Measurements from ENCODE around the gene WDR55.
"Not testable (repeated sequence)": the region's sequence is repeated elsewhere in the genome, so short reads cannot be mapped to it uniquely, and the experiment has no call there.

Gene WDR55

DNA sequence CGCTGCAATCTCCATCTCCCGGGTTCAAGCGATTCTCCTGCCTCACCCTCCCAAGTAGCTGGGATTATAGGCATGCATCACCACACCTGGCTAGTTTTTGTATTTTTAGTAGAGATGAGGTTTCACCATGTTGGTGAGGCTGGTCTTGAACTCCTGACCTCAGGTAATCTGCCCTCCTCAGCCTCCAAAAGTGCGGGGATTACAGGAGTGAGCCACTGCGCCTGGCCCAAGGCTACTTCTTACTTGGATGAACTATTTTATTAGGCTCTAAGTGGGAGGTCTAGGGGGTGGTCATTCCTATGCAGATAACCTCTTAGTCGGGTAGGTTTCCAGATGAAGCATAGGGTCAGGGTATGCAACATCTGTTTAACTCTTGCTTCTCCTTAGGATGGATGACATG, 4.3 kb upstream of the WDR55 start:
- DNase-seq: not testable (repeated sequence)

DNA sequence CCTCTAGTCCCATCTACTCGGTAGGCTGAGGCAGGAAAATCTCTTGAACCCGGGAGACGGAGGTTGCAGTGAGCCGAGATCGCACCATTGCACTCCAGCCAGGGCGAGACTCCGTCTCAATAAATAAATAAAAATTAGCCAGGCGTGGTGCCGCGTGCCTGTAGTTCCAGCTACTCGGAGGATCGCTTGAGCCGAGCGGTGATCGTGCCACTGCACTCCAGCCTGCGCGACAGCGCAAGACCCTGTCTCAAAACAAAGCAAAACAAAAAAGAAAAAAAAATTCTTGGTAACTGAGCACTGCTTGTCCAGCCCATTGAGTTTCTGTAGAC, 710 bp upstream of the WDR55 start:
- no peak for DNase-seq

DNA sequence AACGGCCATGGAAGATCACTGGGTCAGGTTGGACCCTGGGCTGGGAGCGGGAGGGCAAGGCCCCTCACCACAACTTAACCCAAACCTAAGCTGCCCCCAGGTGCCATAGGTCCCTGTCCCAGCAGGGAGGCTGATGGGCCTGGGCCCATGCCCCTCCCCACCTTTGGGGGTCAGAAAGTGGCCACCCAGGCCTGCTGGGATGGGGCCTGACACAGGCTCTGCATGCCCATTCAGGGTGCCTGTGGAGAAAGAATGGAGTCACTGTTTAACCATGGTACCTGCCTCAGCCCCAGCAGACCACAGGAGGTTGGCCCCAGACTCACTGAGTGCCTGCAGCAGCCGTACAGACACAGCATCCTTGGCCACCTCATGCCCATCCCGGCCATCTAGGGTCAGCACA, 6.3 kb downstream of the WDR55 start:
- not testable (repeated sequence) for DNase-seq

DNA sequence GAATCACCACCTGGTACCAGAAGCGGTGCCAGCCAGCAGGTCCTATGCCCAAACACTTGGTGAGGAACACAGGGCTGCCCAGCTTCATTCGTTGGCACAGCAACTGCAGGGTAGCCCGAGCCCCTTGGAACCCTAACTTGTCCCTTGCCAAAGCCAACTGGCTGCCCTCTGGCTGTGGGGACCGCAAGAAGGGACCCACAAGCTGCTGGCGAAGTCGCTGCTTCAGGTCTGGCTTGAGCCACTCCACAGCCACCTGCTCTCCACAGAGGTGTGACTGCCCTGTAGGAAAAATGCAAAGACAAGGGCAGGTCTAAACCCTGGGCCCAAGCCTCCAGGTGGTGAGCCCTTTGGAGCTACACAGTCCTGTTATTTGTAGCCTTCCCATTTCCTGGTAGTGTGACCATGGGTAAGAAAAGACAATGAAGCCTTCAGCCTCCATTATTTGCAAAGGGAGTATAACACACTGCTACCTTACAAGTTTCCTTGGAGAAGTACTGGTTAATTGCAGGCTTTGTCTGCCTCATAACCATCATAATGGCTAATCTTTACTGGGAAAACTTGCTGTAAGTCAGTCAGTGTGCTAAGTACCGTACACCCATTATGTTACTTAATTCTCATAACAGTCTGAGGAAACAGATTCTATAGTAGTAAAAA, 6.9 kb downstream of the WDR55 start:
- DNase-seq: no peak

DNA sequence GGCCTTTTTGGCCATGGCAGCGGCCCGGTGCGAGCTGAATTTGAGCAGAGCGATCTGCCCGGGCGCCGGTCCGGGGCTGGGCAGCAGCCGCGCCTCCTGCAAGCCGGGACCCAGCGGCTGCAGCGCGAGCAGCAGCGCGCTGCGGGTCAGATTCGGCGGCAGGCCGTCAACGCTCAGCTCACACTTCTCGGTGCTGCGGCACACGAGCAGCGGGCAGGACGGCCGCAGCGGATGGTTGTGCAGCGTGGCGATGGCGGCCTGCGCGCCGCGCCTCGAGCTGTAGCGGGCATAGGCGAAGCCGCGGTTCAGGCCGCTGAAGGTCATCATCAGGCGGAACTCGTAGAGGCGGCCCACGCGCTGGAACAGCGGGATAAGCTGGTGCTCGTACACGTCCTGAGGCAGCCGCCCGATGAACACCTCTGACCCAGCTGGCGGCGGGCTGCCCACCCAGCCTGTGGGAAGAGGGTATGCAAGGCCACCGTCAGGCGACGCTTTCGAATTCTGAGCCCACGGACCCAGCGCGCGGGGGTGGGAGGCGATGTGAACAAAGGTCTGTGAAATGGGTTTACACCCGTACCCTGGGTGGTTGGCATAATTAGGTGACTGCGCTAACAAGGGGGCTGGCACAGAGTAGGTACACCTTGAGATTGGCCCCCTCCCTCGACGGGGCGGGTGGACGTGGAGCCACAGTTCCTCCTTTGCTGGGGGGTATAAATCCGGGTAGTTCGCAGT, 7.9 kb downstream of the WDR55 start:
- DNase-seq: no peak

DNA sequence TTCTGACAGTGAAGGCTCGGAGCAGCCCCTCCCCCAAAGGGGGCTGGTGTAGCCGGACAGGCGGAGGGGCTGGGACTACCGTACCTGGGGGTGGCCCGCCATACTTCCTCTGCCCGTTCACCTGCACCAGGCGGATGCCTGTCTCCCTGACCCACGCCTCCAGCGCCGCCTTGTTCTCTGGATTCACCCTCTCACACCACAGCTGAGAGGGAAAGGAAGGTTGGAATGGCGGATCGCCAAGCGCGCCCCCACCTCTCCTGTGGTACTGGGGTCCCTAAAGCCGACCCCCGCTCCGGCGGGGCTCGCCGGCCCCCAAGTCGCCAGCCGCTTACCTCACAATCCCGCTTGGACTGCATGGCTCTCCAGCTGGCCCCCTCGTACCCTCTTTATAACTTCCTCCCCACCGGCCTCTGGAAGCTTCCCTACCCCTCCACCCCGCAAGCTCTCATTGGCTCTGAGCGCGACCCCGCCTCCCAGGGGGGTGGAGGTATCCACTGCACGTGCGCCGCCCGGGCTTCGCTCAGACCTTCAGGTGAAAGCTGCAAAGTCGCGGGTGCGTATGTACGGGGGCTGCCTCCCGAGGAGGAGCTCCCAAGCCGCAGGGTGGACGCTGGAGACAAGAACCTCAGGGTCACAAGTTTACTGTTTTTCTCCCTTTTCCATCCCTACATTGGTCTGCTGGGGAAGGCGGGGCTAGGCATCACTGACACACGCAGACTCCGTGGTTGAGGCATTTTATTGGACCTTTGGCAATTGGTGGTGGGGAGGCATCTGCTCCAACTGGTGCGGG, 8.7 kb downstream of the WDR55 start, which contains the start of gene DND1:
Gene DND1, minus strand, starts transcription at position 390 of the 790 bp plus-strand sequence. Its CDS starts 34 bp downstream, at position 356.
- no peak for DNase-seq

DNA sequence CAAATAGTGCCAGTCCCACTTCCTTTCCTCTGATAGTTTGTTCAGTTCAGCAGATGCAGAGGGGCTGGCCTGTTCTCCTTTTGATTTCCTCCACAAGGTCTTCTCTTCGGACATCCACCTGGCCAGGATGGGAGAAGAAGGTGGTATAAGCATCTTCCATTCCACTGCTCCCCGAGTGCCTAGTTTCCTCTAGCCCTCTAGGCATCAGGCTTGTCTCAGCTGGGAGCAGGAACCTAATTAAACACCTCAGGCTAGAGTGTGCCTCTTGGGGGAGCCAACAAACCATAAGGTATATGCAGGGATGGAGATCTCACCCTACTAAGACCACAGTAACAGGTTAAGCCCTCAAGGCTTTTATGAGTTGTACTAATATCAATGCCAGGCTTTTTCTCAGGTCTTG, 9.5 kb downstream of the WDR55 start:
- DNase-seq: no peak

DNA sequence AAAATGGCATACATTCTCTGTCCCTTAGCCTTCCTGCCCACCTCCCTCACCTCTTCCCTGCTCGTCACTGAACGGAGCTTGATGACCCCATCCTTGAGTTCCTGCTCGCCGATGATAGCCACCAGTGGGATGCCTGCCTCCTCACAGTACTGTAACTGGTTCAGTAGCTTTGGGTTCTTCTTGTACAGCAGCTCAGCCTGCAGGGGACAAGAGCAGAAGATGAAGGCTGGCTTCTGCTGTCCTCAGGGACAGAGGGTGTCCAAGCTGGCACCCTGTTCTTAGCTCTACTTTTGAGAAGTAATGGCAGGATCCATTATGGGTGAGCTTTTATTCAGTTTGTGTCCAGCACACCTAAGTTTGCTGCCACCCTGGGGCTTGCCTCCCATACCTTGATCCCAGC, 9.9 kb downstream of the WDR55 start:
- DNase-seq: no peak

DNA sequence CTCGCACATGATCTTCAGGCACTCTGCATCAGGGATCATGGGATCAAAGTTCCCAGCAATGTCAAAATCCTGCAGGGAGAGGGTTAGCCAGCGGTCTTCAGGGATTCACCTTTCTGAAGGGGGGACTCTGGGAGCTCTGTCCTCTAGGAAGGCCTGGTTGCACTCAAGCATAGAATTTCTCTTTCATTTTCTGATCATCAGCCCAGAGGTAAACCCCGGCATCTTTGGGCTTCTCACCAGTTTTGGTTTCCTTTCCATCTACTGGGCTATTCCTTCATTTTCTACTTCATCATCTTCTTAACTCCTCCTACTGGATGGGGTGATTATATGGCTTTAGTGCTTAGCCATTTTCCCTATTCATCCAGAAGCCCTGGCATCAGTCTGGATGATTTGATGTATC, 13.2 kb downstream of the WDR55 start:
- no peak for DNase-seq

DNA sequence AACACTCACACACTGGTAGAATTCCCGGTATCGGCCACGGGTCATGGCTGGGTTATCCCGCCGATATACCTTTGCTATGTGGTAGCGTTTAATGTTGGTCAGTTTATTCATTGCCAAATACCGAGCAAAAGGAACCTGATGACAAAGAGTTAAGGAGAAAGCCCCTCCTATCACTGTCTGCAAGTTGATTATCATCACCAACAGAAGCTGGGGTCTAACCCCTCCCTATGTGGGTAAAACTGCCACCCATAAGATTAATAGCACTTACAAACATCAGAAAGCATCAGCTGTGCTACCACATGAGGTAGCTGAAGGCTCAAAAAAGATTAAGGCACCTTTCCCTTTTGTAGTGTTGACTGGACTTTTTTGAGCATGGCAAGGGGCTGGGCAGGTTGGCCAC, 14.3 kb downstream of the WDR55 start:
- DNase-seq: no peak

DNA sequence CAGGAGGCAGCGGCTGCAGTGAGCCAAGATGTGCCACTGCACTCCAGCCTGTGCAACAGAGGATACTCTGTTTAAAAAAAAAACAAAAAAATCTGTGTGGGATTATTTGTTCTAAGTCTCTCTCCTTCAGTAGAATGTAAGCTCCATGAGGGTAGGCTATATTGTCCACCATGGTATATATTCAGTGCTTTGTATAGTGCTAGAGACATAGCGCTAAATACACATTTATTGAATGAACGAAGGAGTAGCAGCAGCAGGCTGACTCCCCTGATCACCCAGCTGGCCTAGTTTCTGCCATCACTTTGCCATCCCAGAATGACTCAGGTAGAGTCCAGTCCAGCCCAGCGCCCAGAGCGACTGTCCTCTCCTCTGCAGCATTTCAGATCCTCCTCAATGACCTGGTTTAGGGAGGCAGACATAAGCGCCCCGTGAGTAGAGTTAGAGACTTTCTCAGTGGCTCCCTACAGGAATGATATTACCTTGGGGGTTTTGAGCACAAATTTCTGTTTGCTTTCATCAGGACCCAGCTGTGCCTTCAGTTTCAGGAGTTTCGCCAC, 25.8 kb downstream of the WDR55 start:
- DNase-seq: no peak

DNA sequence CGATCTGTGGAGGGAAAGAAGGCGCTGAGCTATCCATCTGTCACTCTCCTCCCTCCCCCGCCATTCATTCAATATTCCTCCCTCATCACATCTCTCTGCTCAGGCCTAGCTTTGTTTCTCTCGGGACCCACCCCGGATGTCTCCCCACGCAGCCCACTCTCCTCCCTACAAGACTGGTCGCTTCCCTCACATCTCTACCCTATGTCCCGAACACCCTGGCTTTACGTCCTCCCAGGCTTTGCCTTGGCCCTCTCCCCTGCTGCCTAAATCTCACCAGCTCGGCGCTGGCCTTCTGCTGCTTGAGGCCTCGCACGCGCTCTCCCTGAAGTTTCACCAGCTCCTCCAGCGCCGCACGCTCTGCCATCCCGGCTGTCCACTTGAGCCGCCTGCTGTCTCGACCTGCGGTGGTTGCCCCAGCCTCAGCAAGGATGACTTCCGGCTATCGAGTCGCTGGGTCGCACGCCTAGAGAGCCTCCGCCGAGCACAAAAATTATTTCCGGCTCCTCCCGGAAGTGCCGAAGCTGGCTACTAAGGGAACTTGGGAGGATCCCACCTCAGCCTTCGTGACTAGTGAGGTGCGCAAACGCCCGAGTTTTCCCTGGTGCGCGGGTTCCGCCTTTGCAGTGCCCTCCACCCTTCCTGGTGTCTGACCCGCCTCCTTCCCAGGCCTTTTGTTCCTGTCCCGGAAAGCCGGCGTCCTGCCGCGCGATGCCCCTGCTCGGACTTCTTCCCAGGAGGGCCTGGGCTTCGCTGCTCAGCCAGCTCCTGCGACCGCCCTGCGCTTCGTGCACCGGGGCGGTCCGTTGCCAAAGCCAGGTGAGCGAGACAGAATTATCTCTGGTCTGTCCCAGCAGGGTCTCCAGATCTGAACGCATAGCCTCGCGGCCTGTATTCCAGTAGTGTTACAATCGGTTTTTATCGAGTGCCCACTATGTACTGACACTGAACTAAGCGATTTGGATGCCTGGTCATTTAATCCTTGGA, 26.5 kb downstream of the WDR55 start, which contains the start of the genes HARS1 and HARS2:
Gene HARS1, minus strand, starts transcription at position 430 of the 984 bp plus-strand sequence. Its CDS starts 66 bp downstream, at position 364.
Gene HARS2, plus strand, starts transcription at position 515 of the 984 bp plus-strand sequence. Its CDS starts 194 bp downstream, at position 709.
- DNase-seq: peak; percentile 78

DNA sequence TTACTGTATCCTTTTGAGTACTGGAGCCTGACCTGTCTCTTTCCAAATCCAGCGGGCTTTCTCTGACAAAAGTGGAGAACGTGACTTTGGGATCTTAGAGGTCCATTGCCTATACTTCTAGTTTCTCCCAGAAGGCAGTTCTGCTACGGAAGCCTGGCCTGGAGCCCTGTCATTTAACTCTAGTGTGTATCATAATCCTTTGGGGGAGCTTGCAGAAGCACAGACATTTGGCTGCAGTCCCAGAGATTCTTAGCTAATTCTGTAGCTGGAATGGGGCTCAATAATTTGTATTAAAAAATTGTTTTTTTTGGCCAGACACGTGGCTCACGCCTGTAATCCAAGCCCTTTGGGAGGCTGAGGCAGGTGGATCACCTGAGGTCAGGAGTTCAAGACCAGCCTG, 29.6 kb downstream of the WDR55 start:
- DNase-seq: no peak

DNA sequence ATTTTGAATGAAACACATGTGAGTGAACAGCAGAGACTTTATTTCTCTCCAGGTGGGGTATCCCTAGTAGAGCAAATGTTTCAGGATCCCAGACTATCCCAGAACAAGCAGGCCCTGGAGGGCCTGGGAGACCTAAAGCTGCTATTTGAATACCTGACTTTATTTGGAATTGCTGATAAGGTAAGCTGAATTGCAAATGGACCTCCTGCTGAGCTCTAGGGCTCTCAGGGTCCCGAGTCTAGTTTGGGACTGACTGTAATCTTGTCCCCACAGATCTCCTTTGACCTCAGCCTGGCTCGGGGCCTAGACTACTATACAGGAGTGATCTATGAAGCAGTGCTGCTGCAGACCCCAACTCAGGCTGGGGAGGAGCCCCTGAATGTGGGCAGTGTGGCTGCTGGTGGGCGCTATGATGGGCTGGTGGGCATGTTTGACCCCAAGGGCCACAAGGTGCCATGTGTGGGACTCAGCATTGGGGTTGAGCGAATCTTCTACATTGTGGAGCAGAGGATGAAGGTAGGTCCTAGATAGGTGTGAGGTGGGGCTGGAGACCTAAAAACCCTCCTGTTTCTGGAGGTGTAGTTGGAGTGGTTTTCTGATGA, 32.3 kb downstream of the WDR55 start:
- DNase-seq: no peak

DNA sequence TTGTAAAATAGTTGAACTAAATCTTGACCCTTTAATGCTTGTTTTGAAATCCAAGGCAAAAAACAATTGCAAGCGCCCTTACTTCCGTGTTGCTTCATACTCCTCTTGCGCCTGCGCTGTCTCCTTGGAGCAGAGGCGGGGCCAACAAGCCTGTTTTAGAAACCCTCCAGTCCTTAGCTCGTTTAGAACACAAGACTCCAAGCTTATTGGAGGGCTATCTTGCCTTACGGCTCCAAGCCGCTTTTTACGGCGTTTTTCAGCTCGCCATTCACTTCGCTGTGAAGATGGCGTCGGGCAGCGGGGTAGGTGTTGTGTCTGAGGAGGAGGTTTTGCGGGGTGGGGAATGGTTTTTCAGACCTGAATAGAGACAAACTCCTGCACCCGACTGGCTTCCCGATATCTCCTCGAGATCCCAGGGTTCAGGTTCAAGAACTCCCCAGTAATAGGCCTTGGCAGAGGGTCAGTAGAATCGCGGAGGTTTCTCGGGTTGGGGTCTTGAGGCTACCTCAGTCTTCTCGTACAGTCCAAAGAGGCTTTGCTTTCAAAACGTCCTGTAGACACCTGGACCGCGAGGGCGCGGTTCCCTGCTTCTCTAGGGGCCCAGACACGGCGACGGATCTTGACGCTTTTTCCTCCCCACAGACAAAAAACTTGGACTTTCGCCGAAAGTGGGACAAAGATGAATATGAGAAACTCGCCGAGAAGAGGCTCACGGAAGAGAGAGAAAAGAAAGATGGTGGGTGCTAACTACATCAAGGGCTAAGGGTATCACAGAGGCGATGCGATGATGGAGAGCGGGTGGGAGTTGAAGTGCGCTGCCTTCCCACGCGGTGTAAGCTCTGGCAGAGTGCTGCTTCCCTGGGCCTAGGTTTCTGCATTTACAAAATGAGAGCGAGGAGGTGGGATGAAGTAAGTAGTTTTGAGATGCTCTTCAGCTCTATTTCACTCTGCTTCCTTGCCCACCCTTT, 35.8 kb downstream of the WDR55 start, which contains the start of gene ZMAT2:
Gene ZMAT2, plus strand, starts transcription at position 271 of the 968 bp plus-strand sequence. Its CDS starts 14 bp downstream, at position 285.
- peak; percentile 91 for DNase-seq

DNA sequence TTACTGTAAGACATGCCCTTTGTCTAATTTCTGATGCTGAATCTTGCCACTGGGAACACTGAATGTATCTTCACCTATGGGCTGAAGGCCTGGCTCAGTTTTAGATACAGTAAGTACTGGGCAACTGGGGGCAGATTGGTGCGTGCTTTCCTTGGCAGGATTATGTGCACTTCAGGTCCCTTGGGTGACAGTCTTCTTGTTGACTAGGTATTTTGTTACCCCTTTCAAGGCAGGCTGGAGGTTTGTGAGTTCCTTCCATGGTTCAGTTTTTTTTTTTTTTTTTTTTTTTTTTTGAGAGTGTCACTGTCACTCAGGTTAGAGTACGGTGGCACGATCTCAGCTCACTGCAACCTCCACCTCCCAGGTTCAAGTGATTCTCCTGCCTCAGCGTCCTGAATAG, 43.1 kb downstream of the WDR55 start:
- no peak for DNase-seq

DNA sequence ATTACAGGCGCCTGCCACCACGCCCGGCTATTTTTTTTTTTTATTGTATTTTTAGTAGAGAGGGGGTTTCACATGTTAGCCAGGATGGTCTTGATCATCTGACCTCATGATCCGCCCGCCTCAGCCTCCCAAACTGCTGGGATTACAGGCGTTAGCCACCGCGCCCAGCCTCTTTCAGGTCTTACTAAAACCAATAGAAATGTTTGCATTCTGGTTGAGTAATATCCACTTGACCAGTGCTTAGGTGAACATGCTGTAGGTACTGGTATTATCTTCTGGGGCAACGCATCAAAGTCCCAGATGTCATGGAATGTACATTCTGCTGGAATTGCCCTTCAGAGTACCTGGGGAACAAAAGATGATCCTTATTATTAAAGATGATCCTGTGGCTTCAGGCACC, 44.1 kb downstream of the WDR55 start:
- not testable (repeated sequence) for DNase-seq

DNA sequence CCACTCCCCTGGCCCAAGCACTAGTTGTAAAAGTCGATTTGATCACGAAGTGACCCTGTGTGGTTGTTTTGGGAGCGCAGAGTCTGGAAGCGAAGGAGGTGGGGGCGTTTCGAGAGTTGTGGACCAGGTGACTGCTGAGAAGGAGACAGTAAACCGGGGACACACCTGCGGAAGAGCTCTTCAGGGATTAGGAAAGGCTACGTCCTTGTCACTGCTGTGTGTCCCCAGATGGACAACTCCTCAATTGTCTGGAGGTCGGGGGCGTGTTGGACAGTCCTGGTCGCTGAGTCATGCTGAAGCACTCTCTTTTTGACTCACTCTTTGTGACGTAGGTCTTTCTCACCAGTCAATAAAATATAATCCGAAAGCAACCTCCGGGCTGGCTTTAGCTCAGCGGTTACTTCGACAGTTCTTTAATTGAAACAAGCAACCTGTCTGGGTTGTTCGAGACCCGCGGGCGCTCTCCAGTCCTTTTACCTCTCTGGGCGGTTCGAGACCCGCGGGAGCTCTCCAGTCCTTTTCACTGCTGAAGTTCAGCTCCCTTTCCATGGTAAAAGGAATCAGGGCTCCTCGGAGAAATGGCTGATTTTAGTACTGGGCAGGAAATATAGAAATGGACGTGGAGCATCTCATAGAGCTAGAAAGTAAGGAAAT, 46.3 kb downstream of the WDR55 start:
- DNase-seq: peak; percentile 72

DNA sequence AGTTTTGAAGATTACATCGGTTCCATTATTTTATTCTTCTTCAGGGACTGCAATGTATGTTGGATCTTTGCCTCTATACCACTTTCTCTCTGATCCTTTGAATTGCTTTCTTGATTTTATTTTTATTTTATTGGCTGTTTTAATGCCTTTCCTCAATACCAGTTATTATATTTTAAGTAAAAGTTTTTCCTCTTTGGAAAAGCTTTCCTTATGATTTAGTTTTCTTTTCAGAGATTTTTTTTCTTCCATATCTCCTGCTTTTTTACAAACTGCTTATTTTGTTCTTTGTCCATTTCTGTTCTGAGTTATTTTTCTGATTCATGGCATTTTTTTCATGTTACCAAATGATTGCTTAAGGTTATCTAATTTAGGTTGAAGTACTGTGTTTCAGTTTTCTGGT, 47.1 kb downstream of the WDR55 start:
- no peak for DNase-seq

Measured in activated effector memory CD4-positive, alpha-beta T cell treated with Interleukin-2 at 50 U/mL for 16 hours (primary cell).